Memory B cell (primary cell): ENCODE results near the gene TAS2R46.

ENCODE experiments used
- ATAC-seq: fragments of 150-1000 bp; cut with Tn5 transposase; 2 replicates; pipeline ENCODE4 v1.10.0; 2021; ENCODE audit warnings: low read depth, mild to moderate bottlenecking, moderate library complexity
- DNase-seq, 2 donors: peaks; one replicate each; pipeline ENCODE4 v3.0.0; 2022; ENCODE audit warnings: low spot score in 2 of 2
- H3K27ac Mint-ChIP-seq: one replicate; pipeline ENCODE4 v1.8.0; 2022; ENCODE audit warnings: mild to moderate bottlenecking, moderate library complexity, mixed read lengths
- H3K27me3 Mint-ChIP-seq: one replicate; pipeline ENCODE4 v1.8.0; 2022; ENCODE audit warnings: mixed read lengths
- H3K36me3 Mint-ChIP-seq: one replicate; pipeline ENCODE4 v1.8.0; 2022; ENCODE audit warnings: mild to moderate bottlenecking, mixed read lengths
- H3K4me1 Mint-ChIP-seq: one replicate; pipeline ENCODE4 v1.8.0; 2022; ENCODE audit warnings: mixed read lengths
- H3K4me3 Mint-ChIP-seq: one replicate; pipeline ENCODE4 v1.8.0; 2022; ENCODE audit warnings: mild to moderate bottlenecking, moderate library complexity, mixed read lengths
- H3K9me3 Mint-ChIP-seq: one replicate; pipeline ENCODE4 v1.8.0; 2022; ENCODE audit warnings: mixed read lengths

The TAS2R46 gene

GRCh38 chr12:11016937-11017336 lies 45.2 kb downstream of the TAS2R46 start:
- H3K27ac Mint-ChIP-seq = no peak overlapping the region
- H3K9me3 Mint-ChIP-seq = no peaks in the 10 kb centered on the region
- H3K4me1 Mint-ChIP-seq = peaks cover 1% of the 10 kb centered on the region
- ATAC-seq = no peak
- no peak for DNase-seq
- peaks cover 12% of the 10 kb centered on the region for H3K36me3 Mint-ChIP-seq
- H3K4me3 Mint-ChIP-seq = no peak overlapping the region
- H3K27me3 Mint-ChIP-seq = no peaks in the 10 kb centered on the region

- ATAC-seq = no peak
- H3K4me1 Mint-ChIP-seq = no peaks in the 10 kb centered on the region
- H3K9me3 Mint-ChIP-seq = no peaks in the 10 kb centered on the region
- H3K36me3 Mint-ChIP-seq = peaks cover 8% of the 10 kb centered on the region
- no peak overlapping the region for H3K4me3 Mint-ChIP-seq
- no peaks in the 10 kb centered on the region for H3K27me3 Mint-ChIP-seq
- no peak for DNase-seq
- no peak overlapping the region for H3K27ac Mint-ChIP-seq
Observed at GRCh38 chr12:11015775-11016430, 46.2 kb downstream of the TAS2R46 start.

- DNase-seq = no peak
- Mint-ChIP-seq H3K9me3 (no peaks in the 10 kb centered on the region), H3K36me3 (peaks cover 8% of the 10 kb centered on the region), H3K27ac (no peak overlapping the region), H3K4me1 (no peaks in the 10 kb centered on the region), H3K4me3 (no peak overlapping the region), H3K27me3 (no peaks in the 10 kb centered on the region)
- no peak for ATAC-seq
Observed at GRCh38 chr12:11014234-11014633, 47.9 kb downstream of the TAS2R46 start.
